IPS-15b (cell line): Measurements from ENCODE around the gene CHST7.
A peak's percentile ranks its signal among the peaks of the same experiment; 100 is the strongest.

Source experiments
- H3K27me3 ChIP-seq: one replicate; pipeline ENCODE4 v1.6.1; 2013; ENCODE audit warnings: low read length; ENCODE audit not compliant: control insufficient read depth, insufficient read depth
- H3K36me3 ChIP-seq: one replicate; pipeline ENCODE4 v1.6.1; 2013; ENCODE audit warnings: low read length; ENCODE audit not compliant: control insufficient read depth, insufficient read depth
- H3K4me1 ChIP-seq: one replicate; pipeline ENCODE4 v1.6.1; 2013; ENCODE audit warnings: mild to moderate bottlenecking, low read length; ENCODE audit not compliant: control insufficient read depth, insufficient read depth
- H3K4me3 ChIP-seq: one replicate; pipeline ENCODE4 v1.5.1; 2013; ENCODE audit warnings: low read depth, low read length
- H3K9ac ChIP-seq: one replicate; pipeline ENCODE4 v1.6.1; 2013; ENCODE audit warnings: low read depth, mild to moderate bottlenecking, low read length
- H3K9me3 ChIP-seq: one replicate; pipeline ENCODE4 v1.6.1; 2013; ENCODE audit warnings: mild to moderate bottlenecking, low read length; ENCODE audit not compliant: control insufficient read depth, insufficient read depth

The CHST7 gene

DNA sequence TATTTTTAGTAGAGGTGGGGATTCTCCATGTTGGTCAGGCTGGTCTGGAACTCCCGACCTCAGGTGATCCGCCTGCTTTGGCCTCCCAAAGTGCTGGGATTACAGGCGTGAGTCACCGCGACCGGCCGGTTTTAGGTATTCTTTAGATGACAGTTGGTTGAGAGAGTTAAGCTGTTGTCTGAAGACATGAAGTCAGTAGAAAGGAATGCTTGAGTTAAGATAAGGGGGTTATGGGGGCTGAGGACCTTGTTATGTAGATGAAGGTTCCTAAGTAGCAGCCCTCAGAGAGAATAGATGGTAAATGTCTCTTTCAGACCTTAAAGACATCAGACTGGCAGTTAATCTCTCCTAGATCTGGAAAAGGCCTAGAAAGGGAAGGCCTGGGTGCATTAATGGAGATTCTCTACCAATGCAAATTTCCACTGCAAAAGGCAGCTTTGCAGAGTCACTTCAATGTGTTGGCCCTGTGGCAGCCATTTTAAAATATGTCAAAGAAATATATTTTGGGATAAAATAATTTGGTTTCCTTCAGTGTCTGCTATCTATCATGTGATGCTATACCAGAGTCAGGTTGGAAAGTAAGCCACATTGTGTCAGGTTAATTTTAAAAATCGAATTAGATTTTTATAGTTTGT is 22.0 kb upstream of the CHST7 start:
- Histone ChIP-seq H3K36me3 (no peaks in the 10 kb centered on the region), H3K9me3 (no peaks in the 10 kb centered on the region), H3K4me3 (no peak overlapping the region), H3K4me1 (peaks cover 5% of the 10 kb centered on the region), H3K27me3 (no peaks in the 10 kb centered on the region), H3K9ac (peak overlapping the region; percentile 26)

DNA sequence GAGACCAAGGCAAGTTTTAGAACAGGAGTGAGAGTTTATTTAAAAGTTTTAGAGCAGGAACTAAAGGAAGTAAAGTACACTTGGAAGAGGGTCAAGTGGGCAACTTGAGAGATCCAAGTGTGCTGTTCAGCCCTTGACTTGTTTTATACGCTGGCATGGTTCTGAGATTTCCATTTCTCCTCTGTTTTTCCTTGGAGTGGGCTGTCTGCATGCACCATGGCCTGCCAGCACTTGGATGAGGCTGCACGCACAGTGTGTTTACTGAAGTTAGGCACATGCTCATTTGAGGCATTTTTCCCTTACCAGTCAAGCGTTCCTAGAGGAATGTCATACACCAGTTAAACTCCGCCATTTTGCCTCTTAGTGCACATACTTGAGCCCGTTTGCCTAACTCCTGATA is 19.6 kb upstream of the CHST7 start:
- H3K36me3 ChIP-seq = no peaks in the 10 kb centered on the region
- peaks cover 5% of the 10 kb centered on the region for H3K4me1 ChIP-seq
- H3K9me3 ChIP-seq = no peaks in the 10 kb centered on the region
- no peak overlapping the region for H3K9ac ChIP-seq
- H3K27me3 ChIP-seq = no peaks in the 10 kb centered on the region
- H3K4me3 ChIP-seq = no peak overlapping the region

- Histone ChIP-seq H3K36me3 (no peaks in the 10 kb centered on the region), H3K27me3 (no peaks in the 10 kb centered on the region), H3K9me3 (no peaks in the 10 kb centered on the region), H3K4me1 (peaks cover 5% of the 10 kb centered on the region), H3K9ac (no peak overlapping the region), H3K4me3 (no peak overlapping the region)
Measured at GRCh38 chrX:46554942-46555341, 18.6 kb upstream of the CHST7 start.

- Histone ChIP-seq H3K27me3 (no peaks in the 10 kb centered on the region), H3K4me3 (no peak overlapping the region), H3K9me3 (peaks cover 3% of the 10 kb centered on the region), H3K4me1 (no peaks in the 10 kb centered on the region), H3K9ac (no peak overlapping the region), H3K36me3 (no peaks in the 10 kb centered on the region)
Measured at GRCh38 chrX:46559062-46559461, 14.5 kb upstream of the CHST7 start.

- Histone ChIP-seq H3K36me3 (no peaks in the 10 kb centered on the region), H3K4me3 (no peak overlapping the region), H3K9ac (no peak overlapping the region), H3K27me3 (no peaks in the 10 kb centered on the region), H3K4me1 (no peaks in the 10 kb centered on the region), H3K9me3 (peaks cover 3% of the 10 kb centered on the region)
Measured at GRCh38 chrX:46561824-46562657, 11.5 kb upstream of the CHST7 start.

- H3K4me1 ChIP-seq = peaks cover 4% of the 10 kb centered on the region
- no peak overlapping the region for H3K9ac ChIP-seq
- H3K4me3 ChIP-seq = no peak overlapping the region
- no peaks in the 10 kb centered on the region for H3K36me3 ChIP-seq
- H3K27me3 ChIP-seq = no peaks in the 10 kb centered on the region
- H3K9me3 ChIP-seq = no peaks in the 10 kb centered on the region
Measured at GRCh38 chrX:46567388-46567787, 6.2 kb upstream of the CHST7 start.

DNA sequence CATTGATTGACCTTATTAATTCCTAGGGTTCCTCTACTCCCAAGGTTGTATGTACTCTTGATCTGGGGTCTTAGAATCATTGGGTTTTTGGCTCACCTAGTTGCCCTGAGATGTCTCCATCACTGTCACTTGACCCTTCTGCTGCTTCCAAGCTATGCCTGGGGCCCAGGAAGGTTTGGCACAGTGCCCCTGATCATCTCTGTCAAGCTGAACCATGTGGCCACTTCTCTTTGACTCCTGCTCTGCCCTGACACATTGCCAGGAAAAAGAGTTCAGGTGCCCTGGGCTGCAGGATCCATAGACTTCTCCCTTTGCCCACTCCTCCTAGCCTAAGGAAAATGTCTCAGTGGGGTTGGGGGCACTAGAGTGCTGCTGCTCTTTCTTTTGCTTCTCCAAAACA is 3.9 kb upstream of the CHST7 start:
- Histone ChIP-seq H3K9me3 (no peaks in the 10 kb centered on the region), H3K36me3 (no peaks in the 10 kb centered on the region), H3K4me1 (peaks cover 4% of the 10 kb centered on the region), H3K9ac (no peak overlapping the region), H3K27me3 (no peaks in the 10 kb centered on the region), H3K4me3 (no peak overlapping the region)

GRCh38 chrX:46571423-46572339 is 1.9 kb upstream of the CHST7 start:
- Histone ChIP-seq H3K27me3 (no peaks in the 10 kb centered on the region), H3K9ac (no peak overlapping the region), H3K4me1 (peaks cover 4% of the 10 kb centered on the region), H3K4me3 (no peak overlapping the region), H3K9me3 (no peaks in the 10 kb centered on the region), H3K36me3 (no peaks in the 10 kb centered on the region)

DNA sequence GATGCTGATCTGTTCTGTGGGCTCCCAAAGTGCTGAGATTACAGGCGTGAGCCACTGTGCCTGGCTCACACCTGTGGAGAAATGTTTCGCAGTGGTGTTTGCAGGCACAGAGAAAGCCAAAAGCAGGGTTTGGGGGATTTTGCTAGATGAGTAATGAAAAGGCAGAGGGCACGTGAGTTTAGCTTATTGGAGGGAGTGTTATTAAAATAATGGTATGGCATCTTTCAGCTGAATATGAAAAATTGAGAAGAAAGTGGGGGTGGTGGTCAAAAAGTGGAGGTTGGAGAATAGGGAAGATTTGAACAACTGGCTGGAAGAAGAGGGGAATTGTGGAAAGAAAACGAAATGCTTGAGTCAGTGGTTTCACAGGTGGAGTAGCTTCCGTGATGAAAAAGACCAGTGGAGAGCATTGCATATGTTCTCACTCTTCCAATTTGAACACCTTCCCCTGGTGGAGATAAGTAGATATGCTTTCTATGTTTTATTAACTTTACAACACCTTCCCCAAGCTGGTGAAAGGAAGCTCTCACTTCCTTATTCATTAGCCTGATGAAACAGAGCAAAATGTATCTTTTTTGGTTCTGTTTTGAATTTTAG is 1.1 kb upstream of the CHST7 start:
- no peaks in the 10 kb centered on the region for H3K36me3 ChIP-seq
- H3K4me3 ChIP-seq = no peak overlapping the region
- no peaks in the 10 kb centered on the region for H3K9me3 ChIP-seq
- no peak overlapping the region for H3K9ac ChIP-seq
- peaks cover 4% of the 10 kb centered on the region for H3K4me1 ChIP-seq
- no peaks in the 10 kb centered on the region for H3K27me3 ChIP-seq

- Histone ChIP-seq H3K9ac (peak overlapping the region; percentile 8), H3K9me3 (no peaks in the 10 kb centered on the region), H3K27me3 (no peaks in the 10 kb centered on the region), H3K4me3 (peak overlapping the region; percentile 66), H3K36me3 (peaks cover 2% of the 10 kb centered on the region), H3K4me1 (peaks cover 4% of the 10 kb centered on the region)
Measured at GRCh38 chrX:46573892-46574773, 568 bp downstream of the CHST7 start.
